GM12878 (cell line): ENCODE data around the gene CD84. TPM values are rescaled to one million over a fixed set of nuclear protein-coding genes. Genes with fewer than 3 reads are reported as not detected.

ENCODE experiments used
- ATAC-seq: fragments of 200-7000 bp; cut with Tn5 transposase; 3 replicates; pipeline ENCODE4 v1.9.1; 2020; ENCODE audit warnings: mild to moderate bottlenecking, moderate library complexity
- BruUV-seq: library from RNA; stranded (reverse); fragments of 400-500 nt; replicated peaks from 2 replicates; lab custom pipeline; 2021; lab: Mats Ljungman, UMichigan
- CTCF ChIA-PET: fragments of 300-600 bp; sonication (Branson Sonifier 250); formaldehyde crosslinking; extraction: SDS; loops from one replicate; lab custom pipeline; 2021; ENCODE audit warnings: inconsistent platforms; lab: Yijun Ruan, JAX
- POLR2A ChIA-PET: fragments of 350-600 bp; formaldehyde crosslinking; extraction: SDS; loops from one replicate; lab custom pipeline; 2021; ENCODE audit warnings: inconsistent platforms; lab: Charles Lee
- RAD21 ChIA-PET: fragments of 300-600 bp; sonication (Branson Sonifier 250); formaldehyde crosslinking; loops from one replicate; lab custom pipeline; 2023; ENCODE audit warnings: antibody characterized with exemption; ENCODE audit not compliant: unreplicated experiment; lab: Charles Lee
- SMC1A ChIA-PET: fragments of 300-600 bp; sonication (Branson Sonifier 250); formaldehyde crosslinking; loops from one replicate; lab custom pipeline; 2023; ENCODE audit not compliant: unreplicated experiment, uncharacterized antibody; lab: Charles Lee
- DNase-seq: peaks from one replicate; pipeline ENCODE4 v3.0.0-alpha.2; 2011; ENCODE audit warnings: low read depth, low spot score
- FAIRE-seq: peaks from 3 replicates; lab custom pipeline; 2011; peaks lifted over from hg19 to GRCh38; lab: Jason Lieb, UNC
- H2AFZ ChIP-seq: 2 replicates; pipeline ENCODE4 v1.6.0; 2011; ENCODE audit warnings: low read depth, low read length, control low read depth; ENCODE audit not compliant: control insufficient read depth
- H3K27ac ChIP-seq: 2 replicates; pipeline ENCODE4 v1.5.1; 2011; ENCODE audit warnings: control low read depth; ENCODE audit not compliant: control insufficient read depth, insufficient read depth
- H3K27me3 ChIP-seq, 2 experiments: replicated peaks in 1 of 2; 2 replicates each; pipeline versions ENCODE4 v1.6.0 to v1.6.1; 2011; ENCODE audit warnings: low read length in 1 of 2; ENCODE audit not compliant: control insufficient read depth in 2 of 2, insufficient read depth in 2 of 2
- H3K36me3 ChIP-seq, 2 experiments: 2 replicates each; pipeline ENCODE4 v1.5.1; 2011; ENCODE audit warnings: low read length in 1 of 2; ENCODE audit not compliant: control insufficient read depth in 2 of 2, insufficient read depth in 2 of 2
- H3K4me1 ChIP-seq: 2 replicates; pipeline ENCODE4 v1.6.1; 2011; ENCODE audit warnings: mild to moderate bottlenecking, low read length, moderate library complexity, mixed read lengths; ENCODE audit not compliant: control insufficient read depth, insufficient read depth
- H3K4me2 ChIP-seq: 2 replicates; pipeline ENCODE4 v1.6.0; 2011; ENCODE audit warnings: control low read depth; ENCODE audit not compliant: control insufficient read depth, insufficient read depth
- H3K4me3 ChIP-seq: fragments of 200-600 bp; sonication (generic); 2 replicates; pipeline ENCODE4 v1.5.1; 2016
- H3K79me2 ChIP-seq: 2 replicates; pipeline ENCODE4 v1.6.0; 2011; ENCODE audit warnings: low read length; ENCODE audit not compliant: control insufficient read depth, insufficient read depth
- H3K9ac ChIP-seq: 2 replicates; pipeline ENCODE4 v1.8.0; 2011; ENCODE audit warnings: low read length, control low read depth, mixed read lengths; ENCODE audit not compliant: control insufficient read depth, insufficient read depth
- H3K9me3 ChIP-seq: replicated peaks from 3 replicates; pipeline ENCODE4 v1.5.1; 2011; ENCODE audit warnings: mild to moderate bottlenecking, low read length; ENCODE audit not compliant: control insufficient read depth, insufficient read depth
- H4K20me1 ChIP-seq: 2 replicates; pipeline ENCODE4 v1.6.0; 2011; ENCODE audit not compliant: control insufficient read depth, insufficient read depth
- BMI1 ChIP-seq: fragments of 450-650 bp; IDR thresholded peaks from 2 replicates; pipeline ENCODE4 v1.6.1; 2016; ENCODE audit warnings: mild to moderate bottlenecking, moderate library complexity, borderline replicate concordance
- CREB1 ChIP-seq: IDR thresholded peaks from 2 replicates; pipeline ENCODE4 v1.6.1; 2012; ENCODE audit warnings: low read depth, mild to moderate bottlenecking, inconsistent platforms
- MYB ChIP-seq: fragments of 150-350 bp; IDR thresholded peaks from 2 replicates; pipeline ENCODE4 v1.6.1; 2014; ENCODE audit warnings: mild to moderate bottlenecking, low read depth, low read length, borderline replicate concordance
- NFIC ChIP-seq: IDR thresholded peaks from 2 replicates; pipeline ENCODE4 v1.6.1; 2012; ENCODE audit warnings: low read depth, mild to moderate bottlenecking, inconsistent platforms, low read length, moderate library complexity
- NFYB ChIP-seq: IDR thresholded peaks from 2 replicates; pipeline ENCODE4 v1.6.1; 2011; ENCODE audit warnings: low read depth, mild to moderate bottlenecking, low read length, improper control_type of control experiment, moderate library complexity; ENCODE audit not compliant: insufficient read depth
- NR2C1 ChIP-seq: fragments of 450-650 bp; IDR thresholded peaks from 2 replicates; pipeline ENCODE4 v1.6.1; 2017; ENCODE audit warnings: antibody characterized with exemption, mild to moderate bottlenecking, moderate library complexity
- NR2C2 ChIP-seq: IDR thresholded peaks from 2 replicates; pipeline ENCODE4 v1.6.1; 2011; ENCODE audit warnings: borderline replicate concordance, low read depth; ENCODE audit not compliant: control insufficient read depth, insufficient read length
- PAX5 ChIP-seq: IDR thresholded peaks from 2 replicates; pipeline ENCODE4 v1.6.1; 2011; ENCODE audit warnings: low read depth, low read length, borderline replicate concordance
- PAX8 ChIP-seq: fragments of 450-650 bp; IDR thresholded peaks from 2 replicates; pipeline ENCODE4 v1.6.1; 2017; ENCODE audit warnings: mild to moderate bottlenecking, moderate library complexity
- POLR2AphosphoS5 ChIP-seq: IDR thresholded peaks from 2 replicates; pipeline ENCODE4 v1.6.1; 2011; ENCODE audit warnings: mild to moderate bottlenecking, low read length, inconsistent platforms
- SIX5 ChIP-seq: IDR thresholded peaks from 2 replicates; pipeline ENCODE4 v1.6.1; 2011; ENCODE audit warnings: mild to moderate bottlenecking, low read depth, low read length, moderate library complexity; ENCODE audit not compliant: severe bottlenecking
- TBL1XR1 ChIP-seq: IDR thresholded peaks from 2 replicates; pipeline ENCODE4 v1.6.1; 2012; ENCODE audit warnings: low read depth, low read length, improper control_type of control experiment
- WGBS: methylation state at CpG from one replicate; pipeline ENCODE4 v1.1.6; 2016; ENCODE audit warnings: low lambda C conversion rate; ENCODE audit not compliant: insufficient replicate concordance, insufficient coverage; ENCODE audit errors: missing lambda C conversion rate; 5-methylcytosine and 5-hydroxymethylcytosine counted together
- in situ Hi-C: fragments of 300-500 bp; cut with MboI; formaldehyde crosslinking; loops from 9 replicates; pipeline ENCODE4 v1.14.3; 2018; ENCODE audit warnings: mixed read lengths
- intact Hi-C: fragments of 100-400 bp; cut with micrococcal nuclease; formaldehyde crosslinking; loops from one replicate; pipeline ENCODE4 v1.14.2; 2022; ENCODE audit not compliant: unreplicated experiment
- polyA plus RNA-seq, 11 experiments: library from polyadenylated mRNA; depleted of rRNA in 4 of 11; unstranded in 6 of 11; stranded (reverse) in 5 of 11; fragments of >200 nt; fragmentation: Nextera tagmentation in 4 of 11; fragmentation: Illumina TruSeq in 1 of 11; extraction: Ambion mirVana in 4 of 11; extraction: Trizol in 1 of 11; gene quantifications; 1 replicate in 1 of 11; 2 replicates in 10 of 11; pipeline versions ENCODE4 v1.2.1 to v1.2.3, GENCODE V29; 2011 to 2016; ENCODE audit warnings: inconsistent platforms in 2 of 11, missing spikeins in 2 of 11, low read depth in 1 of 11
- total RNA-seq, 4 experiments: library from RNA; depleted of rRNA in 3 of 4; stranded (reverse); fragments of >200 nt in 3 of 4; fragmentation: Illumina TruSeq in 1 of 4; extraction: Trizol in 1 of 4; gene quantifications; 2 replicates each; pipeline versions ENCODE4 v1.2.1 to v1.2.3, GENCODE V29; 2013 to 2021
- TF ChIP-seq, protein P1 (sequence below): fragments of 450-650 bp; IDR thresholded peaks from 2 replicates; pipeline ENCODE4 v1.6.1; 2018; ENCODE audit warnings: mild to moderate bottlenecking, low read depth, moderate library complexity; ENCODE audit not compliant: partially characterized antibody

CD84 gene
- total and polyA plus RNA-seq, 10 of the 15 experiments (the other 5 are each of a cell fraction or from before 2014, with no cell fraction given) = 3.4 to 20.3 (median 11.7) TPM

DNA sequence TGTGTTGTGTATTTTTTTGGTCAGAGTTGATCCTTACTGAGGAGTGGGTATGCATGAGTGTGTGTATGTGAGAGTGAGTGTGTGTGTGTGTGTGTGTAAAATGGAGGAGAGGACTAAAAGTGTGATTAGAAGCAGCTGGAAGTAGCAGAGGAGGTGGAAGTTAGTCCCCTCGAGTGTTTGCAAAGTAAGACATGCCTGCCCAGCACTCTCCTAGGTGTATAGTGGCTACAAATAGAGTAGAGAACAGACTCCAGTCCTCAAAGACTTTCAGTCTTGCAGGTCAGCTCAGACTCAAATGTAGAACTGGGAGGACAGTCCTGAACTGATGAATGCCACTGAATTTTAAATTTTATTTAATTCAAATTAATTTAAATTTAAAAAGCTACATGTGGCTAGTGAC, 39.0 kb upstream of the CD84 start:
- H3K36me3 ChIP-seq = peaks cover 12 to 40% of the 10 kb centered on the region in 2 experiments
- TF ChIP-seq CREB1 (no peak), POLR2AphosphoS5 (peak; percentile 10; the same call in 1 of the 2 replicates), NFIC (no peak), SIX5 (no peak), NR2C1 (no peak), PAX8 (no peak), MYB (no peak), TBL1XR1 (no peak), PAX5 (no peak), BMI1 (0 out of 2 replicates have a peak, but pooled peaks have one; percentile 47), NFYB (no peak), NR2C2 (no peak)
- TF ChIP-seq, protein P1, sequence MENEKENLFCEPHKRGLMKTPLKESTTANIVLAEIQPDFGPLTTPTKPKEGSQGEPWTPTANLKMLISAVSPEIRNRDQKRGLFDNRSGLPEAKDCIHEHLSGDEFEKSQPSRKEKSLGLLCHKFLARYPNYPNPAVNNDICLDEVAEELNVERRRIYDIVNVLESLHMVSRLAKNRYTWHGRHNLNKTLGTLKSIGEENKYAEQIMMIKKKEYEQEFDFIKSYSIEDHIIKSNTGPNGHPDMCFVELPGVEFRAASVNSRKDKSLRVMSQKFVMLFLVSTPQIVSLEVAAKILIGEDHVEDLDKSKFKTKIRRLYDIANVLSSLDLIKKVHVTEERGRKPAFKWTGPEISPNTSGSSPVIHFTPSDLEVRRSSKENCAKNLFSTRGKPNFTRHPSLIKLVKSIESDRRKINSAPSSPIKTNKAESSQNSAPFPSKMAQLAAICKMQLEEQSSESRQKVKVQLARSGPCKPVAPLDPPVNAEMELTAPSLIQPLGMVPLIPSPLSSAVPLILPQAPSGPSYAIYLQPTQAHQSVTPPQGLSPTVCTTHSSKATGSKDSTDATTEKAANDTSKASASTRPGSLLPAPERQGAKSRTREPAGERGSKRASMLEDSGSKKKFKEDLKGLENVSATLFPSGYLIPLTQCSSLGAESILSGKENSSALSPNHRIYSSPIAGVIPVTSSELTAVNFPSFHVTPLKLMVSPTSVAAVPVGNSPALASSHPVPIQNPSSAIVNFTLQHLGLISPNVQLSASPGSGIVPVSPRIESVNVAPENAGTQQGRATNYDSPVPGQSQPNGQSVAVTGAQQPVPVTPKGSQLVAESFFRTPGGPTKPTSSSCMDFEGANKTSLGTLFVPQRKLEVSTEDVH = no peak
- TF ChIP-seq, all 136 proteins: peak for 2
- Histone ChIP-seq H3K4me2 (no peak overlapping the region), H3K4me1 (peaks cover 23% of the 10 kb centered on the region), H4K20me1 (no peaks in the 10 kb centered on the region), H3K79me2 (peaks cover 23% of the 10 kb centered on the region), H3K9me3 (no peaks in the 10 kb centered on the region), H3K27me3 (no peaks in the 10 kb centered on the region), H3K9ac (no peak overlapping the region), H2AFZ (no peak overlapping the region), H3K4me3 (no peak overlapping the region), H3K27ac (no peak overlapping the region)
- BruUV-seq = no TSS peak
- in situ Hi-C loops (no loop called here), intact Hi-C loops (loop anchor here (2.0 kb wide), 1 partner anchor 56 kb away; no protein-coding TSS in a partner anchor)
- no peak for ATAC-seq
- FAIRE-seq = no peak
- RAD21 ChIA-PET = interaction anchor here (0.8 to 15.7 kb wide), 13 partner anchors 9 to 334 kb away, joined by 3 to 194 read pairs (median 4); partner anchors contain the start of gene SLAMF1
- CTCF ChIA-PET = interaction anchor here (0.7 to 7.0 kb wide), 23 partner anchors 10 to 335 kb away, joined by 3 to 92 read pairs (median 6); partner anchors contain the start of gene SLAMF1
- WGBS = 13% methylated on average over 1 of the region's 1 CpG
- DNase-seq = no peak
- POLR2A ChIA-PET = interaction anchor here (0.6 to 3.8 kb wide), 7 partner anchors 9 to 134 kb away, joined by 3 to 15 read pairs (median 3); no protein-coding TSS in a partner anchor
- SMC1A ChIA-PET = interaction anchor here (0.9 to 17.6 kb wide), 19 partner anchors 9 to 190 kb away, joined by 3 to 259 read pairs (median 7); partner anchors contain the start of genes CD48 and SLAMF1
